SHP77 (cell line): ENCODE measurements around the gene KRTAP5-9.
"Not testable (repeated sequence)": the region's sequence is repeated elsewhere in the genome, so short reads cannot be mapped to it uniquely, and the experiment has no call there.

ENCODE experiments used
- DNase-seq, 2 experiments: peaks; one replicate each; lab custom pipeline; 2025; lab: John Stamatoyannopoulos, UW

The KRTAP5-9 gene

DNA sequence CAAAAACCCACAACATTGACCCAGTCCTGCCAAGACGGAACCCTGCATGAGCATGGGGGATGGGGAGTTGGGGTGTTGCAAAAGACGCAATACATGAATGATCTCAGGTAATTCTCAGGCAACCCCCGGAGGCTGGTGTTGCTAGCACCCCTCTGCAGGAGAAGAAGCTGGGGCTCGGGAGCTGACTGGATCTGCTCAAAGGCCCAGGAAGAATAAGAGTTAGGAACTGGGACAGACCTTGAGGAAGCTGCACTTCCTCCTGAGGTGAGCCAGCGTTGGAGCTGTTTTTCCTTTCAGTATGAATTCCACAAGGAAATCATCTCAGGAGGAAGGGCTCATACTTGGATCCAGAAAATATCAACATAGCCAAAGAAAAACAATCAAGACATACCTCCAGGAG, at the start of gene KRTAP5-9:
TSS of gene KRTAP5-9 (plus strand) at position 301 of the 400 bp plus-strand sequence. CDS start 238 bp downstream, outside the sequence.
- DNase-seq: no peak

- DNase-seq: peak in 1 of 2 experiments; percentile 9
Observed at GRCh38 chr11:71499125-71499524, 49.1 kb upstream of the KRTAP5-9 start.

GRCh38 chr11:71499546-71499945, 48.7 kb upstream of the KRTAP5-9 start:
- peak in 1 of 2 experiments; percentile 31 for DNase-seq

GRCh38 chr11:71500601-71501021, 47.6 kb upstream of the KRTAP5-9 start:
- peak in 1 of 2 experiments; percentile 32 for DNase-seq

GRCh38 chr11:71501071-71501985, 46.9 kb upstream of the KRTAP5-9 start:
- no peak for DNase-seq

GRCh38 chr11:71502026-71502425, 46.2 kb upstream of the KRTAP5-9 start:
- no peak for DNase-seq

DNA sequence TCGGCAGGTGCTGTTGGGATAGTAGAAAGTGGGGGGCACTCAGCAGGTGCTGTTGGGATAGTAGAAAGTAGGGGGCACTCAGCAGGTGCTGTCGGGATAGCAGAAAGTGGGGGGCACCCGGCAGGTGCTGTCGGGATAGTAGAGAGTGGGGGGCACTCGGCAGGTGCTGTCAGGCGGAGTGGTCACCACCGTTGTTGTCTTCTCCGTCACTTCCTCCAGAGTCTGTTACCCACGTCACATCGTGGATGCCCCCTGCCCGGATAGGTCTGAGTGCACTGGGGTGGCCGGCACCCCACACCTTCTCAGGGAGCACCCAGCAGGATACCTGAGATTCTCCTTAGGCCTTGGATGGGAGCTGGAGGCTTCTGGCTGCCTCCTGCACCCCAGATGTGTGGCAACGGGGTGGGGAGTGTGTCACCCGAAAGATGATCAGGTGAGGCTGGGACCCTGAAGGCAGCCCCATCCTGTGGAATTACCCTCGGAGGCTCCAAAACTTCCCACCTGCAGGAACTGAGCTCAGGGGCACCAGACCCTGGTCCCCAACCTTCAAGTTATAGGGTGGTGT, 45.3 kb upstream of the KRTAP5-9 start:
- DNase-seq: no peak

- no peak for DNase-seq
Observed at GRCh38 chr11:71504531-71504930, 43.7 kb upstream of the KRTAP5-9 start.

- DNase-seq: no peak
Observed at GRCh38 chr11:71505001-71505400, 43.2 kb upstream of the KRTAP5-9 start.

- no peak for DNase-seq
Observed at GRCh38 chr11:71505781-71506180, 42.4 kb upstream of the KRTAP5-9 start.

- DNase-seq: no peak
Observed at GRCh38 chr11:71507102-71507501, 41.1 kb upstream of the KRTAP5-9 start.

GRCh38 chr11:71518506-71519471, 29.4 kb upstream of the KRTAP5-9 start:
- DNase-seq: no peak

- DNase-seq: no peak
Observed at GRCh38 chr11:71519546-71519945, 28.7 kb upstream of the KRTAP5-9 start.

- DNase-seq: no peak
Observed at GRCh38 chr11:71525188-71525937, 22.9 kb upstream of the KRTAP5-9 start.

DNA sequence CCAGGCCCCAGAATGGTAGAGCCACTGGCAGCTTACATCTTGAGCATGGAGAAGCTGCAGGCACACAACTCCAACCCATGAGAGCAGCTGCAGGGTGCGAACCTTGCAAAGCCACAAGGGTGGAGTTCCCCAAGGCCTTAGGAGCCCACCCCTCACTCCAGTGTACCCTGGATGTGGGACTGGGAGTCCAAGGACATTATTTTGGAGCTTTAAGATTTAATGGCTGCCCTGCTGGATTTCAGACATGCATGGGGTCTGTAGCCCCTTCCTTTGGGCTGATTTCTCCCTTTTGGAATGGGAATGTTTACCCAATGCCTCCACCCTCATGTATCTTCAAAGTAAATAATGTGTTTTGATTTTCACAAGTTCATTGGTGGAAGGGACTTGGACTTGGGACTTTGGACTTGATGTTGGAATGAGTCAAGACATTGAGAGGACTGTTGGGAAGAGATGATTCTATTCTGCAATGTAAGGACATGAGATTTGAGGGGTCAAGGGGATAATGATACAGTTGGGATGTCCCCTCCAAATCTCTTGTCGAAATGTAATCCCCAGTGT, 22.2 kb upstream of the KRTAP5-9 start:
- no peak for DNase-seq

- DNase-seq: not testable (repeated sequence)
Observed at GRCh38 chr11:71526796-71527575, 21.2 kb upstream of the KRTAP5-9 start, which contains the start of gene KRTAP5-7. TSS of gene KRTAP5-7 (plus strand) at chr11:71527267. CDS start at chr11:71527301, 34 bp downstream.

- DNase-seq: no peak
Observed at GRCh38 chr11:71527576-71528210, 20.5 kb upstream of the KRTAP5-9 start.

DNA sequence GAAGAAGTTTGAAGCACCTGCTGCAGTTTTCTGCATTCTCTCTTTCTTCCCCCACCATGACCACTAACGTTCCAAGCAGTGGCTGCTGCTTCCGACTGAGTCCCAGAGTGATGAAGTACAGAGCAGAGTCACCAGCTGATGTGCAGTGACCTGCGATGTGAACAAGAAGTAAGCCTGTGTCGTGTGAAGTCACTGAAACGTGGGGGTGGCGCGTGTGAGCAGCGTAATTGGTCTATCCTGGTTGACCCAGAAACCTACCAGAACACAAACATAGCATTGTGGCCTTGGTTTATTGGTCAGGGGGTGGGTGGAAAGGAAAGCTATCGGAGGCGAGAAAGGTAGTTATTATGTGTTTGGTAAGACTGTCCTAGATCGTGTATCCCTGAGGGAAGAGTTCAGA, 17.6 kb upstream of the KRTAP5-9 start:
- no peak for DNase-seq

DNA sequence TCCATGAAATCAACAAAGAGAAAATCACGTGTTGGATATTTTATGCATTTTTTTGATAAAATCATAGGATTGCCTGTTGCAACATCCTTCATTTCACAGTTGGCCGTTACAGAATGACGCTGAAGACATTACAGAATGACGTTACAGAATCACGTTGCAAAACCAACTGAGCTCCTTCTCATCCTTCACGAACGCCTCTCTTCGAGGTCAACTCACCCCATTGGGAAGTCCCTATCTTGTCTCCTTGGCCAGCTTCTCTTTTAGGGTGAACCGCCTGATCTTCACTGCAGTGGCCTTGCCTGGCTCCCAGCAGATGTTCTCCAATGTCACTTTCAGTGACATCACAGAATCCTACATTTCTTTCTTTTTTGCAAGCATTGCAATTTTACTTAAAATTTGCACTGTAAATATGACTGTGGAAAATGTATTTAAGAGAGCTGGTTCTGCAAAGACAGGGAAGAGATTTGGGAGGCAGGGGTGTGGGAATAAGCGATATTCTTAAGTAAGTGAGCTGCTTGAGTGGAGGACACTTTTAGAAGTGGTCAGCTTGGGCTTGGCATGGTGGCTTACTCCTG, 16.1 kb upstream of the KRTAP5-9 start:
- no peak for DNase-seq
